ENCODE measurements around the gene MYOC. TPM values are rescaled to one million over a fixed set of nuclear protein-coding genes. Genes with fewer than 3 reads are reported as not detected.

MYOC gene
- total RNA-seq, 8 experiments from 2014 or later, result 0.41 to 0.43 TPM; not detected in 6

DNA sequence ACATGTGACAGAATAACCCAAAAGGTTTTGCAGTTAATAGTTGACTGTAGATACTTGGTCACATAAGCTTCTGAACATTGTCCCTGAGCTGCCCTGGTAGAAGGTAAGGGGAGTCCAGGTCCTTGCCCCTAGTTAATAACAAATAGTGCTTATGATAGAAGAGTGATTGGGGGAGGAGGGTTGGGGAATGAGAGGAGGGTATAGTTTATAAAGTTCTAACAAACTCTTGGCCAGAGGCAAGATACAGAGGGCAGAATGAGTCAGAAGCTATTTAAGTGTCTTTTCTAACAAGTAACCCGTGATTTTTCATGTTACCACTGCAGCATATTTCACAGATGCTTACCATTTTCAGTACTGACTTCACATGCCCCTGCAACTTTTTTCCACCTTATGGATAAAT is 57.2 kb downstream of the MYOC start:
- WGBS, 10 experiments, result 17 to 100% (median 100%) methylated on average over 1 of the region's 1 CpG; no CpG with 5 or more reads in 2 of the 10 experiments
- Histone ChIP-seq H3K27ac (no peak overlapping the region), H3K4me1 (replicated peaks in 1 of 2) (no peaks in the 10 kb centered on the region), H3K4me3 (no peak overlapping the region)
- in situ Hi-C loops (cut with MboI; ENCODE audit: low pct_unique_long_range_greater_than_20kb in 2 of 9, low sequenced_read_pairs in 9 of 9, unreplicated experiment in 9 of 9), result no loop called here
- peak in 1 of 8 experiments; percentile 29 for ATAC-seq (replicated peaks in 6 of 8)

DNA sequence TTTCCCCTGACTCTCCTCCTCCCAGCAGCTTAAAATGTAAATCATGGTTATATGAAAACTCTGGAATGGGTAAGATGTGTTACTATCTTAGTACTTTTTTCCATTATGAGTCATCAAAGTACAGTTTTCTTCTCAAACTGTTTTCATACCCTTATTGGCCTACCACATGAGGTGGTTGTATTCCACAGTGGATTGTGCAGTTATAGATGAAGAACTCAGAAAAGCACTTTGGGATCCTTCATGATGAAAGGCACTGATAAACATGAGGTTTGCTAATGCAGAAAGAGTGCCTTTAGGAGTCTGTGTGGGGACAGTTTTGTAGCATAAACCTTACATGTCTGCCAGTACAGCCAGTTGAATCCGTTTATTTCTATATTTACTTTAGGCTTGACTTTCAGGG is 62.5 kb downstream of the MYOC start:
- H3K4me1 ChIP-seq (replicated peaks in 1 of 2), result no peaks in the 10 kb centered on the region
- peak in 2 of 8 experiments; percentile 80 to 83 for ATAC-seq (replicated peaks in 6 of 8)
- in situ Hi-C loops (cut with MboI; ENCODE audit: low pct_unique_long_range_greater_than_20kb in 2 of 9, low sequenced_read_pairs in 9 of 9, unreplicated experiment in 9 of 9), result no loop called here
- H3K27ac ChIP-seq, result no peak overlapping the region
- H3K4me3 ChIP-seq, result no peak overlapping the region
- WGBS, 10 experiments, result 67 to 100% (median 94%) methylated on average over 1 of the region's 1 CpG; no CpG with 5 or more reads in 2 of the 10 experiments

DNA sequence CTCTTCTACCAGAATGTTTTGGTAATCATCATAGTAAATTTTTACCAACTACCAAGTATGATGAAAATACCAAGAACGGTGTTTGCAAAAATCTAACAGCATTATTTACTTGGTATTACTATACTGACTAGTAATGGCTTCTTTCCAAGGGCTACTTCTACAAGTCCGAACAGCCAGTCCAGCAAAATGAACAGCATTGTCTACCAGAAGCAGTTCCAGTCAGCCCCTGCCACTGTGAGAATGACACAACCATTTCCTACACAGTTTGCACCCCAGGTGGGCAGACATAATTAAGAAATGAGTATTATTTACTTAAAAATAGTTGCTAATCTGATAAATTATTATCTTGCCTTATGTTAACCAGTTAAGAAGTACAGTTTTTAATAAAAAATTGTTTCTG is 64.3 kb downstream of the MYOC start:
- WGBS, 10 experiments, result 83 to 100% (median 100%) methylated on average over 1 to 2 of the region's 2 CpGs; no CpG with 5 or more reads in 2 of the 10 experiments
- in situ Hi-C loops (cut with MboI; ENCODE audit: low pct_unique_long_range_greater_than_20kb in 2 of 9, low sequenced_read_pairs in 9 of 9, unreplicated experiment in 9 of 9), result no loop called here
- Histone ChIP-seq H3K4me1 (replicated peaks in 1 of 2) (no peaks in the 10 kb centered on the region), H3K4me3 (no peak overlapping the region), H3K27ac (no peak overlapping the region)
- ATAC-seq (replicated peaks in 6 of 8), result no peak

DNA sequence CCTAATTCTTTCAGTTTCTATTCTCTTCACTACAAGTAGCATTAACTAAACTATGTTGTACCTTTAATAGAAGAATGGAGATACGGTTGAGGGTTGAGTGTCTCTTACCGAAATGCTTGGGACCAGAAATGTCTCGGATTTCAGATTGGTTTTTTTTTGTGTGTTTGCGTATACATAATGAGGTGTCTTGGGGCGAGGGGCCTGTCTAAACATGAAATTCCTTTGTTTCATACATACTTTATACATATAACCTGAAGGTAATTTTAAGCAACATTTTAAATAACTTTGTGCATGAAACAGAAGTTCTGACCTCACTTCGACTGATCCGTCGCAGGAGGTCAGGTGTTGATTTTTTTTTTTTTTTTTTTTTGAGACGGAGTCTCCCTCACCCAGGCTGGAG is 66.8 kb downstream of the MYOC start:
- in situ Hi-C loops (cut with MboI; ENCODE audit: low pct_unique_long_range_greater_than_20kb in 2 of 9, low sequenced_read_pairs in 9 of 9, unreplicated experiment in 9 of 9), result no loop called here
- Histone ChIP-seq H3K27ac (no peak overlapping the region), H3K4me3 (no peak overlapping the region), H3K4me1 (replicated peaks in 1 of 2) (no peaks in the 10 kb centered on the region)
- peak in 2 of 8 experiments; percentile 28 to 75 for ATAC-seq (replicated peaks in 6 of 8)
- 21 to 100% (median 88%) methylated on average over 1 to 9 of the region's 9 CpGs; no CpG with 5 or more reads in 1 of the 10 experiments for WGBS, 10 experiments

Other genes starting within 250 kb of the MYOC start
- gene PRRC2C, start 167.2 kb downstream of the MYOC start, total RNA-seq, result 100 to 1,000 TPM in 2 of 8 experiments, 10 to 100 TPM in 6; 58.2 to 146 (median 85.5) TPM
- gene MYOCOS, start 30.4 kb downstream of the MYOC start, total RNA-seq, result under 1 TPM in 5 of 8 experiments, not detected in 3; 0.17 to 0.61 (median 0.25) TPM
- 10 to 100 TPM in 7 of 8 experiments, 1 to 10 TPM in 1; 8.3 to 19.0 (median 14.4) TPM for gene VAMP4, start 89.4 kb upstream of the MYOC start, total RNA-seq
- 10 to 100 TPM; 16.9 to 75.8 (median 25.9) TPM for gene METTL13, start 129.0 kb upstream of the MYOC start, total RNA-seq
- gene DNM3, start 188.8 kb upstream of the MYOC start, total RNA-seq, result 10 to 100 TPM in 5 of 8 experiments, 1 to 10 TPM in 3; 6.1 to 29.1 (median 13.5) TPM